ENCODE results near the gene KLHL33.
"Not testable (repeated sequence)": the region's sequence is repeated elsewhere in the genome, so short reads cannot be mapped to it uniquely, and the experiment has no call there.

GRCh38 chr14:20452831-20453230 is 16.9 kb upstream of the KLHL33 start:
- not testable (repeated sequence) for TF ChIP-seq POLR2A (IDR thresholded peaks at IDR 0.05; ENCODE audit: low read depth); CTCF (IDR thresholded peaks at IDR 0.05); EP300 (IDR thresholded peaks at IDR 0.05)

Measured in esophagus muscularis mucosa (tissue), 4 donors.